GM19240 (cell line): ENCODE data around the gene CALHM3.

Experiments used
- DNase-seq: peaks from one replicate; pipeline ENCODE4 v3.0.0; 2011; ENCODE audit warnings: low spot score; ENCODE audit not compliant: insufficient read length

Gene CALHM3

GRCh38 chr10:103451091-103451813 is 27.8 kb downstream of the CALHM3 start:
- DNase-seq = peak; percentile 41

- no peak for DNase-seq
These were observed 28.8 kb downstream of the CALHM3 start for GRCh38 chr10:103450201-103450695.

GRCh38 chr10:103449208-103450144 is 29.6 kb downstream of the CALHM3 start:
- DNase-seq = no peak

- DNase-seq = no peak
These were observed 30.3 kb downstream of the CALHM3 start for GRCh38 chr10:103448746-103449145.

GRCh38 chr10:103447187-103447586 is 31.9 kb downstream of the CALHM3 start:
- DNase-seq = no peak

- no peak for DNase-seq
These were observed 33.1 kb downstream of the CALHM3 start for GRCh38 chr10:103445767-103446567.

- no peak for DNase-seq
These were observed 33.7 kb downstream of the CALHM3 start for GRCh38 chr10:103445366-103445765.

GRCh38 chr10:103444478-103444877 is 34.6 kb downstream of the CALHM3 start:
- DNase-seq = no peak

- DNase-seq = no peak
These were observed 35.4 kb downstream of the CALHM3 start for GRCh38 chr10:103443475-103444185.

- no peak for DNase-seq
These were observed 37.0 kb downstream of the CALHM3 start for GRCh38 chr10:103442031-103442461.

- DNase-seq = no peak
These were observed 37.4 kb downstream of the CALHM3 start for GRCh38 chr10:103441611-103442010.

GRCh38 chr10:103441206-103441605 is 37.8 kb downstream of the CALHM3 start:
- no peak for DNase-seq

- DNase-seq = no peak
These were observed 38.6 kb downstream of the CALHM3 start for GRCh38 chr10:103440416-103440815.

- DNase-seq = no peak
These were observed 39.3 kb downstream of the CALHM3 start for GRCh38 chr10:103439776-103440175.

- no peak for DNase-seq
These were observed 45.2 kb downstream of the CALHM3 start for GRCh38 chr10:103433858-103434257.

- DNase-seq = no peak
These were observed 47.1 kb downstream of the CALHM3 start for GRCh38 chr10:103431902-103432301.

- DNase-seq = no peak
These were observed 49.4 kb downstream of the CALHM3 start for GRCh38 chr10:103429647-103430046.

GRCh38 chr10:103428989-103429643 is 49.9 kb downstream of the CALHM3 start:
- DNase-seq = no peak

GRCh38 chr10:103427866-103428265 is 51.2 kb downstream of the CALHM3 start:
- no peak for DNase-seq

GRCh38 chr10:103423748-103424147 is 55.3 kb downstream of the CALHM3 start:
- no peak for DNase-seq
